KG1 (cell line): ENCODE measurements around the gene TPRN.

Experiments used
- DNase-seq: peaks from one replicate; lab custom pipeline; 2025; lab: John Stamatoyannopoulos, UW

Gene TPRN

DNA sequence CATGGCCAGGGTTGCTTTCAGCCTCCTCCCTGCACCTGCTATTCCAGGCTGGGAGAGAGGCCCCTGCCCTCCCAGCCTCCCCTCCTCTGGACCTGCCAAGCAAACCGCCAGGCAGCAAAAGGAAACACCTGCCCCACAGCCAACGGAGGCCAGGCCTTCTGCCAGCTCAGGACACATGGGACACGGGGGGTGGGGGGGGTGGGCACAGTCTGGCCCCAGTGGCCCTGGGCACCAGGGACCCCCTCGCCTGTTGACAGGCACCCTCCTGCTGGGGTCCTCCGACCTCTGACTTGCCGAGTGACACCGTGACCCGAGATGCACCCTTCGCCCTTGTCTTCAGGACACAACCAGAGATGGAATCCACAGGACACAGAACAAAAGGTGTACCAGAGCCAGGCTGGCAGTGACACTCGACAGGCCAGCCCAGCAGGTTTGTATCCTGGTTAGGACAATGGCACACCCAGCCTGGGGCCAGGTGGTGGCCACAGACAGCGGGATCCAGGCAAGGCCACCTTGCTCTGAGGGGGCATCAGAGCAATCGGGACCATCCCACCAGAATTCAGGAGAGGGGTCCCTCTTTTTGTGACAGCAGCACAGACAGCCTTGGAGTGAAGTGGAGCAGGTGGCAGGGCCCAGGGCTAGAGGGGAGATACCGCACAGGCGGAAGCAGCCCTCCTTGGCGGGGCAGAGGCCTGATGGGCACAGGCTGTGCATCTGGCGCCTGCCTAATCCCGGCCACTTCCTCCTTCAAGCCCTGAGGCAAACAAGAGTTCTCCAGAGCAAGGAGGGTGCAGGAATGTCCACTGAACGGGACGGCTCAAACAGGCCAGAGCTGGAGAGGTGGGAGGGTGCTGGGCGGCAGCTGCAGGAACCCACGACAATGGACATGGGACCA is 27.4 kb downstream of the TPRN start:
- DNase-seq, result no peak

- no peak for DNase-seq
Measured at GRCh38 chr9:137171149-137171900, 29.2 kb downstream of the TPRN start.

GRCh38 chr9:137170486-137171148 is 29.9 kb downstream of the TPRN start:
- DNase-seq, result no peak

DNA sequence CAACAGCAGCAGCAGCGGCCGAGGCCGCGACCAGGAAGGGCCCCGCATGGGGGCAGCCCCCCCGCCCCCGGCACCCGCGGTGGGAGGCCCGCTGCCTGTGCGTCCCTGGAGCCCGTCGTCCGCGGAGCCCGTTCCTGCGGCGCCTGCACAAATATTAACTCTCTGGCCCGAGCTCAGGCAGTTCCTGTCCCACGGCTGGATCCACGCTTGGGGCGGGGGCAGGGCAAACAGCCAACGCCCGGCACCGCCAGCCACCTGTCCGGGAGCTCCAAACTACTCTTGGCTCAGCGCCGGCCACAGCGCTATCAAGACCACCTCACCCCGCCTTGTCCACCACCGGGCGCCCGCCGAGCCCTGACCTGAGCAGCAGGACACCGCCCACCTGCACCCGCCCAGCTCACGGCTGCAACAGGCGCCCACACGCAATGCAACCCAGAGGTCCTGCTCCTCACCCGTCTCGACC is 30.6 kb downstream of the TPRN start, which contains the start of gene LRRC26:
TSS of gene LRRC26 (minus strand) at position 156 of the 463 bp plus-strand sequence. CDS start at position 48, 108 bp downstream.
- no peak for DNase-seq

DNA sequence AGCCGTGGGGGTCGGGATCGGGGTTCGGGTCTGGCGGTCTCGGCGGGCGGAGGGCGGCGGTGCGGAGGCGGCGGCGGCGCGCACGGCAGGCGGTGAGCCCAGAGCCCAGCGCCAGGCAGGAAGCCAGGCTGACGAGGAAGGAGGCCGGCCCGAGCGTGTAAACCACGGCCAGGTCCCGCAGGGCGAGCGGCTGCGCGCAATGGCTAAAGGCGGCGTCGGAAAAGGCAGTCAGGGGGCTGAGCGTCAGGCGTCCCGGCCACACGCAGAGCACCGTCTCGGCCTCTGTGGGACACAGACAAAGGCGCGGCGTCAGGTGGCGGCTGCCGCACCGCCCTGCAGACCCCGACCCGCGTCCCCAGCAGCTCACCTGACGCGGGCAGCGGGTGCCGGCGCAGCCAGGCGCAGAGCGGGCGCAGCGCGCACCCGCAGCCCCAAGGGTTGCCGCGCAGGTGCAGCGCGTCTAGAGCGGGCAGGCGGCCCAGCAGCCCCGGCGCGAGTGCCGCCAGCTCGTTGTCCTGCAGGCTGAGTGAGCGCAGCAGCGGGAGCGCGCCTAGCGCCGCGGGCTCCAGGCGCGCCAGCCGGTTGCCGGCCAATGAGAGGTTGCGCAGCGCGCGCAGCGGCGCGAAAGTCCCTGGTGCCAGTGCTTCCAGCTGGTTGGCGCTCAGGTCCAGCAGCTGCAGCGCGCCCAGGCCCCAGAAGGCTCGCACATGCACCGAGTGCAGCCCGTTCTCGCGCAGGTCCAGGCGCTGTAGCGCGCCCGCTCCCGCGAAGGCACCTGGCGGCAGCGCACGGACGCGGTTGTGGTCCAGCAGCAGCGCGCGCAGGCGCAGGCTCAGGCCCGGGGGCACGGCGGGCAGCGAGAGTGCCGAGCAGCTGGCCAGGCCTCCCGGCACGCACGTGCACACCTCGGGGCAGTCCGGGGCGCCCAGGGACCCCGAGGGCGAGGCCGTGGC is 31.4 kb downstream of the TPRN start:
- no peak for DNase-seq

DNA sequence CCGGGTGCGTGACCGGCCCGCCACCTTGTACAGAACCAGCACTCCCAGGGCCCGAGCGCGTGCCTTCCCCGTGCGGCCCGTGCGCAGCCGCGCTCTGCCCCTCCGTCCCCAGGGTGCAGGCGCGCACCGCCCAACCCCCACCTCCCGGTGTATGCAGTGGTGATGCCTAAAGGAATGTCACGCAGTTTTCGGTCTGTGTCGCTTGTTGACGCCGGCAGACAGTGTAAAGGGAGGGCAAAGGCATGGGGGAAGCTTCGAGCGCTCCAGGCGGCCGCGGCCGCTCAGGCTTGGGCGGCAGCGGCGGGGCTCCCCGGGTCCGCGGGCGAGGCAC is 32.0 kb downstream of the TPRN start:
- DNase-seq, result no peak

- no peak for DNase-seq
Measured at GRCh38 chr9:137167747-137168572, 32.6 kb downstream of the TPRN start.

- no peak for DNase-seq
Measured at GRCh38 chr9:137167277-137167746, 33.2 kb downstream of the TPRN start.

DNA sequence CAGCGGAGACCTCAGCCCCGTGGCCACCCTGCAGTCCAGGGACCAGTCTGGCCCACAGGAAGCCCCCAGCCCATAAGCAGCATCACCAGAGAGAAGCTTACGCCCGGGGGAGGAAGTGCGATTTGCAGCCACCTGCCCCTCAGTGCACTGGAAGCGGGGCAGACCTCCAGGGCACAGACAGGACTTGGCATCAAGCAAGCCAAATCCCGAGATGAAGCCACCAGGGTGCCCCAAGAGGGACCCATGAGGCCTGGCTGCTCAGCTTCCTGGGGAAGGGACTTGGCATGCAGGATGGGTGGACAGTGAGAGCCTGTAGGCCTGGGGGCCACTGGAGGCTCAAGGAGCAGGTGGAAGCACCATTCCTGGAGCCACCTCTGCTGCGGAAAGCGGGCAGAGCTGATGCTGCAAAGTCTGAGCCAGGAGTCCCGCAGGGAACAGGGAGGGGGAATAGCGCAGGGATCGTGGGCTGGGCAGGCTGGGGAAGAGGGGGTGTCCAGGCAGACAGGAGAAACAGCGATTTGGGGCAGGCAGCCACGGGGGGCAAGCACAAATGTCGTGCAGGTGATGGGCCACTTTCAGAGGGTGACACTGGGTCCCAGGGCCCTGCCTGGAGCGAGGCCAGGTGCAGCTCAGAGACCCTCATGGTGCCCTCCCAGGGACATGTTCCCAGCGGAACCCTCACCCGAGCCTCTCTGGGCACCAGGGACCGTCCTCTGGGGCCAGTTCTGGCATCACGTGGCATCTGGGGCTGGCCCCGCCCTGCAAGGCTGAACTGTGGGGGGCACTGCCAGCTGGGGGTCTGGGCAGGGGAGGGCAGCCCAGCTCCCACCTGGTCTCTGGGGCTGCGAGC is 33.9 kb downstream of the TPRN start:
- no peak for DNase-seq

GRCh38 chr9:137165250-137165836 is 35.2 kb downstream of the TPRN start:
- DNase-seq, result no peak

DNA sequence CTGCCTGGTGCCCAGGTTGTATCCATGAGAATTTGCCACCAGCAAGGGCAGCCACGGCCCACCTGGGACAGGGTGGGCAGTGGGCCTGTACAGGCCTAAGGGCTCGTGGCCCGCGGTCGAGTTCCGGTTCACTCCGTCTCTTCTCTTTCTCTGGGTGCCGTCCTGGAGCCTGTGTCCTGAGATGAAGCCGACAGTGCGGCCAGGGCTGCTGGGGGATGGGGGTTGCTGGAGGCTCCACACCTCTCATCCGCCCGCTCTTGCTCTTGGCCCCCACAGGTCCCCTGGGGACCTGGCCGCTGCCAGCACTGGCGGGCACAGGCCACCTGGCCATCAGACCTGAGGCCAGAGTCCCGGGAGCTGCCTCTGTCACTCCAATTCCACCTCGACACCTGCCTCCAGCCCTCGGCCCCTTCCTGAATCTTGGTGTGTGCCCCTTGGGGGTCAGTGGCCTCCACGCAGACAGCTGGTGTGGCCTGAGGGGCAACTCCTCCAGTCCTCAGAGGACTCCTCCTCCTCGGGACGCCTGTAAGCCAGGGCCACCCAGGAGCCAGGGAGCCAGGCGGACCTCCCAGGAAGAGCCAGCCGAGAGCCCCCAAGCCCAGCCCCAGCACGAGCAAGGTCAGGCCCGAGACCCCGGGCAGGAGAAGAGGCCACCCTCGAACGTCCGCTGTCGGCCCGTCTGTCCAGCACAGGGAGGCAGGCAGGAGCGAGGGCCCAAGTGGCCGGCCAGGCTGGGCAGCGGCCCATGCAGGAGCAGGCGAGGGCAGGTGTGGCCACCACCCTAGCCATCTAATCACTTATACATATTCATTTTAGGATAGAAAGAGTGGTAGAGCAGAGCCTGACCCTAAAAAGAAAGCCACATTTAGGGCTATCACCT is 35.9 kb downstream of the TPRN start:
- DNase-seq, result no peak

GRCh38 chr9:137163805-137164204 is 36.7 kb downstream of the TPRN start:
- no peak for DNase-seq

DNA sequence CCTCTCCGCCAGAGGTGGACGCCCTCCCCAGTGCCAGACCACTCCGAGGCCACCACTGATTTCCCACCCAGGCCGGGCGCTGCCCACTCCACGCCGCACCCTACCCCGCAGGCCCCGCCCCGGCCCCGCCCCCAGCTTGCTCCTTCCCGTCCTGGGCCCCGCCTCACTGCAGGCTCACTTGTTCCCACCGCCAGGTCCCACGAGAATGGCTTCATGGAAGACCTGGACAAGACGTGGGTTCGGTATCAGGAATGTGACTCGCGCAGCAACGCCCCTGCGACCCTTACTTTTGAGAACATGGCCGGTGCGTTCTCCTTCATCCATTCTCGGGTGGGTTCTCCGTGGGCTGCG is 37.2 kb downstream of the TPRN start:
- DNase-seq, result no peak

- no peak for DNase-seq
Measured at GRCh38 chr9:137162505-137163364, 37.8 kb downstream of the TPRN start.

GRCh38 chr9:137161558-137162486 is 38.7 kb downstream of the TPRN start:
- DNase-seq, result no peak
